NT2/D1 (cell line): Measurements from ENCODE around the gene LIMCH1.

Experiments used
- SUZ12 ChIP-seq: IDR thresholded peaks from 2 replicates; pipeline ENCODE4 v1.6.1; 2011; ENCODE audit not compliant: insufficient read length, insufficient read depth; ENCODE audit errors: extremely low read depth
- YY1 ChIP-seq: IDR thresholded peaks from 2 replicates; pipeline ENCODE4 v1.6.1; 2011; ENCODE audit not compliant: insufficient read length, insufficient read depth
- ZNF274 ChIP-seq: IDR thresholded peaks from 2 replicates; pipeline ENCODE4 v1.6.1; 2011; ENCODE audit warnings: mild to moderate bottlenecking, low read depth, low read length

DNA sequence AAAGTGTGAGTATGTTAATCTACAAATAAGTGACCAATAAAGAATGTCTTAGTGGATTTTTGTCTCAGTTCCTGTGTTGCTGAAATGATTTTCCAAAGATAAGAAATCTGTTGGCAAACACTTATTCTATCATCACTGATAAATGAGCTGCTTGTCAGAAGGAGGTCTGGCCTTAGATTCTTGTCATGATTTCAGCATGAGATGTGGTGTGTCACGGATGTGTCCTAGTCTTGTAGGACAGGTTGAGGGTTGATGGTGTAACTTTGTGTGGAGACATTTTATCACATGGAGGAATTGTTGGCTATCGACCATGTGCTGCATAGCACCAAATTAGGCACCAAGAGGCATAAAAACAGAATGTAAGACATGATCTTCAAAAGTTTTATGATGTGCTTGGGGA, 31.8 kb upstream of the LIMCH1 start:
- no peak for TF ChIP-seq SUZ12
- TF ChIP-seq ZNF274, result no peak
- no peak for TF ChIP-seq YY1
